NCI-H1930 (cell line): ENCODE measurements around the gene PPP1R7.

ENCODE experiments used
- DNase-seq, 2 experiments: peaks; one replicate each; lab custom pipeline; 2025; lab: John Stamatoyannopoulos, UW

Gene PPP1R7

GRCh38 chr2:241229563-241230401 is 79.5 kb downstream of the PPP1R7 start:
- no peak for DNase-seq

GRCh38 chr2:241230435-241230834 is 80.2 kb downstream of the PPP1R7 start:
- DNase-seq: no peak

GRCh38 chr2:241232736-241233575 is 82.7 kb downstream of the PPP1R7 start:
- DNase-seq: no peak
